ENCODE measurements around the gene ZBTB20.
A peak's percentile ranks its signal among the peaks of the same experiment; 100 is the strongest.

The ZBTB20 gene

DNA sequence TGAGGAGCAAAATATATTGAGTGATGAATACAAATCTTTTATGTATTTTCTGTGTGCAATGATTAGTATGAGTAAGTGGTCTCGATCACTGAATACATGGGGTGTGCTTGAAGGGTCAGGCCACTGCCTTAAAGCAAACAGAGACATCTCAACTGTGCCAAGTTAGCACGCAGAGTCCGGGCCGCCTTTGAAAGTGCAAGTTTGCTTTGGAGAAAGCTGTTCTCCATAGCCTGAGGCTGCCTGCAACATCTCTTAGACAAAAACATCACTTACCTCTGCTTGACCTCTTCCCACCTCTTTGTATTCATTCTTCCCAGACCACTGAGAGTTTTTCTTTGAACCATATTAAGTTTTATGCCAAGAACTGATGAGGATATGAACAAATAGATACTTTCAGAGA lies 267.0 kb downstream of the ZBTB20 start:
- DNase-seq (ENCODE audit: low read depth), result no peak
- TF ChIP-seq, protein P1, sequence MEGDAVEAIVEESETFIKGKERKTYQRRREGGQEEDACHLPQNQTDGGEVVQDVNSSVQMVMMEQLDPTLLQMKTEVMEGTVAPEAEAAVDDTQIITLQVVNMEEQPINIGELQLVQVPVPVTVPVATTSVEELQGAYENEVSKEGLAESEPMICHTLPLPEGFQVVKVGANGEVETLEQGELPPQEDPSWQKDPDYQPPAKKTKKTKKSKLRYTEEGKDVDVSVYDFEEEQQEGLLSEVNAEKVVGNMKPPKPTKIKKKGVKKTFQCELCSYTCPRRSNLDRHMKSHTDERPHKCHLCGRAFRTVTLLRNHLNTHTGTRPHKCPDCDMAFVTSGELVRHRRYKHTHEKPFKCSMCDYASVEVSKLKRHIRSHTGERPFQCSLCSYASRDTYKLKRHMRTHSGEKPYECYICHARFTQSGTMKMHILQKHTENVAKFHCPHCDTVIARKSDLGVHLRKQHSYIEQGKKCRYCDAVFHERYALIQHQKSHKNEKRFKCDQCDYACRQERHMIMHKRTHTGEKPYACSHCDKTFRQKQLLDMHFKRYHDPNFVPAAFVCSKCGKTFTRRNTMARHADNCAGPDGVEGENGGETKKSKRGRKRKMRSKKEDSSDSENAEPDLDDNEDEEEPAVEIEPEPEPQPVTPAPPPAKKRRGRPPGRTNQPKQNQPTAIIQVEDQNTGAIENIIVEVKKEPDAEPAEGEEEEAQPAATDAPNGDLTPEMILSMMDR (conservative IDR thresholded peaks at IDR 0.05; ENCODE audit: control insufficient read depth, insufficient read depth, low read depth, low read length), result no peak
- no peak overlapping the region for H3K4me3 ChIP-seq (ENCODE audit: control insufficient read depth, low read depth, low read length)

- TF ChIP-seq, protein P1 (conservative IDR thresholded peaks at IDR 0.05; ENCODE audit: control insufficient read depth, insufficient read depth, low read depth, low read length), result no peak
- peak overlapping the region; percentile 9 for H3K4me3 ChIP-seq (ENCODE audit: control insufficient read depth, low read depth, low read length)
- peak; percentile 84 for DNase-seq (ENCODE audit: low read depth)
These were observed 267.7 kb downstream of the ZBTB20 start for GRCh38 chr3:114879059-114880031.

DNA sequence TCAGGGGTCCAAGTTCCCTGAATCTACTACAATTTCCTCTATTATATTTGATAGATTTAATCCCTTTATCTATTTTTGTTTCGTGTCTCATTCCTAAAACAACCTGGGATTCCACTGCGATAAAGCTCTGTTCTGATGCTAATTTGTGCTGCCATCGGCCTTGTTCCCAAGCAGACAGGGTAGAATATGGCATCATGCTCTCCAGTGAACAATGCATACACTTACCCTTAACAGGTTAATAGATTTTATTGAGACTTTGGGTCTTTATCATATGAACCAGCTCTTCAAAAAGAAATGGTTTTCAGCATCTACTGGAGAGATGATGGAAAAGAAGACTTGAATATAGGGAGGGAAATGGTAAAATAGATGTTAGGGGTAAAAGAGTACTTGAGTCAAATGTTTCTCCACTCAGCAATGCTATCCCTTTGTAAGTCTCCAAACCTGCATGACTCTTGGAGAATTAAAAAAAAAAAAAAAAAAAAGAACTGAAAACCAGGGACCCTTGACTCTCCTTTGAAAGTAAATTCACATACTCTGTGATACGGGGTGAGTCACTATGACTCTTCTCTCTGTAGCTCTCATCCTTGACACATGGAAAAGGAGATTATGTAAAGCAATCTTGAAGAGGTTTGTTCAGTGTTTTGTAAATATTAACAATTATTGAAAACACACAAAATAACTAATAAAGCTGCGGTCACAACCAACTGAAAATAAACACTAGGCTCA lies 268.8 kb downstream of the ZBTB20 start:
- TF ChIP-seq, protein P1 (conservative IDR thresholded peaks at IDR 0.05; ENCODE audit: control insufficient read depth, insufficient read depth, low read depth, low read length), result no peak
- no peak overlapping the region for H3K4me3 ChIP-seq (ENCODE audit: control insufficient read depth, low read depth, low read length)
- DNase-seq (ENCODE audit: low read depth), result peak; percentile 79

DNA sequence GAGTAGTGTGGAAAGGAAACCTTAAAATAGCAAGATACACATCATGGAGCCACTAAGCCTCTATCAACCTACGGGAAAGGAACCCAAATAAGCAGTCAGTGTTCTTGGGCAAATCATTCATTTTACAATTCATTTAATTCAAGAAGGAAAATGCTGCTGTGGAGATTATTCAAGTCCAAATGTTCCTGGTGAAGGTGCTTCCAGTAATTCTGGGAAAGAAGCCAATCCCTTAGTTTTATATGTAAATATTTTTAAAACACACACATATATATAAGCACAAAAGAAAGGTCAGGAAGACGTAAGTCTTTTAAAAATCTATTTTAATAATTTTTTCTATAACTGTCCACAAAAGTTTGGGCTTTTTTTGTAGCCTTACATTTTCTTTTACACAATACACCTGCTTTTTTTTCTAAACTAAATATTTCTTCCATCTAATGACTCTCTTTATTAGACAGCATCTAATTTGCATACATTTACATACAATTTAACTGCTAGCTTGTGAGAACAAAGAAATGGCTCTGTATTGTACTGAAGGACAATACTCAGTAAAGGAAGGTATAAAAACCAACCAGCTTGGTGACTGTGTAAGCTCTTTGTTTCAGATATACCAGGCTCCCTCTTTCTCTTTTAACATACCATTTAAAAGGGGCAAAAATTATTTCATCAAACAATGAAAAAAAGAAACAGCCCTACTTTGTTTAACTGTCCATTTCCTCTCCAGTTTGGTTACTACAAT lies 269.5 kb downstream of the ZBTB20 start:
- no peak overlapping the region for H3K4me3 ChIP-seq (ENCODE audit: control insufficient read depth, low read depth, low read length)
- TF ChIP-seq, protein P1 (conservative IDR thresholded peaks at IDR 0.05; ENCODE audit: control insufficient read depth, insufficient read depth, low read depth, low read length), result no peak
- no peak for DNase-seq (ENCODE audit: low read depth)

- no peak overlapping the region for H3K4me3 ChIP-seq (ENCODE audit: control insufficient read depth, low read depth, low read length)
- TF ChIP-seq, protein P1 (conservative IDR thresholded peaks at IDR 0.05; ENCODE audit: control insufficient read depth, insufficient read depth, low read depth, low read length), result no peak
- no peak for DNase-seq (ENCODE audit: low read depth)
These were observed 272.5 kb downstream of the ZBTB20 start for GRCh38 chr3:114874522-114874971.

GRCh38 chr3:114873591-114873990 lies 273.5 kb downstream of the ZBTB20 start:
- DNase-seq (ENCODE audit: low read depth), result no peak
- no peak overlapping the region for H3K4me3 ChIP-seq (ENCODE audit: control insufficient read depth, low read depth, low read length)
- TF ChIP-seq, protein P1 (conservative IDR thresholded peaks at IDR 0.05; ENCODE audit: control insufficient read depth, insufficient read depth, low read depth, low read length), result no peak
